ENCODE results near the gene CALD1. TPM values are rescaled to one million over a fixed set of nuclear protein-coding genes. Genes with fewer than 3 reads are reported as not detected.

Gene CALD1
- polyA plus RNA-seq, 1 donor from 2014 or later, result 8.0 TPM

DNA sequence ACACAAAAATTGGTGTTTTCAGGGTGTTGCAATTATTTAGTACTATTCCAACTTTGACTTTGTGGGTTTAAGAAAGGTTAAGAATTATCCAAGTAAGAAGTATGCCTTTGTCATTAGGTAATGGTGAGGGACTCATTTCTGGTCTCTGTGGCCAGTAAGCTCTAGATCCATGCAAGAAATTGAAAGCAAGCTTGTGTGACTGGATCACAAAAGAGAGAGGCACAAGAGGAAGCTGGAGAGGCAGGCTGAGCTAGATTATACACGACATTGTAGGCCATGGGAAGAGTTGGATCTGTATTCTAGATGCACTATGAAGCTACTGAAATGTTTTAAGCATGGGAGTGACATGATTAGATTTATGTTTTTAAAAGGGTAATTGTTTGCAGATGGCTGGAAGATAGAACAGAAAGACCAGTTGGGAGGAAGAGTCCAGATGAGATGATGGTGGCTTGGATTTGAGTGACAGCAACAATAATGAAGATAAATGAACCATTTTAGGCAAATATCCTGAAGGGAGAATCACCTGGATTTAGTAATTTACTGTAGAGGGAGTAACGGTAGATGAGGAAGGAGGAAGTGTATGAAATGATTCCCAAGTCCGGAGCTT is 50.0 kb downstream of the CALD1 start:
- Histone ChIP-seq H3K4me3 (ENCODE audit: low read length) (no peak overlapping the region), H3K27me3 (ENCODE audit: insufficient read depth, low read depth, low read length) (no peaks in the 10 kb centered on the region), H2AFZ (ENCODE audit: low read depth, low read length) (no peak overlapping the region), H3K4me2 (ENCODE audit: low read length) (no peak overlapping the region), H3K79me2 (replicated peaks; ENCODE audit: insufficient read depth, low read length) (no peaks in the 10 kb centered on the region), H3K9me2 (ENCODE audit: insufficient read depth, low read length) (no peaks in the 10 kb centered on the region), H3K36me3 (ENCODE audit: insufficient read depth, low read length) (no peaks in the 10 kb centered on the region), H3F3A (ENCODE audit: insufficient read depth, low read length, poor library complexity, severe bottlenecking) (no peaks in the 10 kb centered on the region), H3K9ac (ENCODE audit: low read length) (no peak overlapping the region), H3K9me3 (ENCODE audit: low read length) (no peaks in the 10 kb centered on the region), H4K20me1 (ENCODE audit: insufficient read depth) (no peaks in the 10 kb centered on the region), H3K27ac (ENCODE audit: low read length) (no peak overlapping the region)
- TF ChIP-seq RAD21 (conservative IDR thresholded peaks at IDR 0.05) (no peak), MXI1 (conservative IDR thresholded peaks at IDR 0.05; ENCODE audit: poor library complexity, severe bottlenecking) (no peak), TAF1 (IDR thresholded peaks at IDR 0.05; ENCODE audit: low read depth) (no peak), EZH2 (IDR thresholded peaks at IDR 0.05; ENCODE audit: borderline replicate concordance, insufficient read depth, low read length, poor library complexity, severe bottlenecking) (no peak), POLR2AphosphoS5 (IDR thresholded peaks at IDR 0.05) (no peak), EP300 (conservative IDR thresholded peaks at IDR 0.05; ENCODE audit: poor library complexity, severe bottlenecking) (no peak), SMC3 (conservative IDR thresholded peaks at IDR 0.05; ENCODE audit: poor library complexity) (no peak)
- TF ChIP-seq, protein P1, sequence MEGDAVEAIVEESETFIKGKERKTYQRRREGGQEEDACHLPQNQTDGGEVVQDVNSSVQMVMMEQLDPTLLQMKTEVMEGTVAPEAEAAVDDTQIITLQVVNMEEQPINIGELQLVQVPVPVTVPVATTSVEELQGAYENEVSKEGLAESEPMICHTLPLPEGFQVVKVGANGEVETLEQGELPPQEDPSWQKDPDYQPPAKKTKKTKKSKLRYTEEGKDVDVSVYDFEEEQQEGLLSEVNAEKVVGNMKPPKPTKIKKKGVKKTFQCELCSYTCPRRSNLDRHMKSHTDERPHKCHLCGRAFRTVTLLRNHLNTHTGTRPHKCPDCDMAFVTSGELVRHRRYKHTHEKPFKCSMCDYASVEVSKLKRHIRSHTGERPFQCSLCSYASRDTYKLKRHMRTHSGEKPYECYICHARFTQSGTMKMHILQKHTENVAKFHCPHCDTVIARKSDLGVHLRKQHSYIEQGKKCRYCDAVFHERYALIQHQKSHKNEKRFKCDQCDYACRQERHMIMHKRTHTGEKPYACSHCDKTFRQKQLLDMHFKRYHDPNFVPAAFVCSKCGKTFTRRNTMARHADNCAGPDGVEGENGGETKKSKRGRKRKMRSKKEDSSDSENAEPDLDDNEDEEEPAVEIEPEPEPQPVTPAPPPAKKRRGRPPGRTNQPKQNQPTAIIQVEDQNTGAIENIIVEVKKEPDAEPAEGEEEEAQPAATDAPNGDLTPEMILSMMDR (IDR thresholded peaks at IDR 0.05; ENCODE audit: poor library complexity, severe bottlenecking), result no peak
- TF ChIP-seq, protein P2, sequence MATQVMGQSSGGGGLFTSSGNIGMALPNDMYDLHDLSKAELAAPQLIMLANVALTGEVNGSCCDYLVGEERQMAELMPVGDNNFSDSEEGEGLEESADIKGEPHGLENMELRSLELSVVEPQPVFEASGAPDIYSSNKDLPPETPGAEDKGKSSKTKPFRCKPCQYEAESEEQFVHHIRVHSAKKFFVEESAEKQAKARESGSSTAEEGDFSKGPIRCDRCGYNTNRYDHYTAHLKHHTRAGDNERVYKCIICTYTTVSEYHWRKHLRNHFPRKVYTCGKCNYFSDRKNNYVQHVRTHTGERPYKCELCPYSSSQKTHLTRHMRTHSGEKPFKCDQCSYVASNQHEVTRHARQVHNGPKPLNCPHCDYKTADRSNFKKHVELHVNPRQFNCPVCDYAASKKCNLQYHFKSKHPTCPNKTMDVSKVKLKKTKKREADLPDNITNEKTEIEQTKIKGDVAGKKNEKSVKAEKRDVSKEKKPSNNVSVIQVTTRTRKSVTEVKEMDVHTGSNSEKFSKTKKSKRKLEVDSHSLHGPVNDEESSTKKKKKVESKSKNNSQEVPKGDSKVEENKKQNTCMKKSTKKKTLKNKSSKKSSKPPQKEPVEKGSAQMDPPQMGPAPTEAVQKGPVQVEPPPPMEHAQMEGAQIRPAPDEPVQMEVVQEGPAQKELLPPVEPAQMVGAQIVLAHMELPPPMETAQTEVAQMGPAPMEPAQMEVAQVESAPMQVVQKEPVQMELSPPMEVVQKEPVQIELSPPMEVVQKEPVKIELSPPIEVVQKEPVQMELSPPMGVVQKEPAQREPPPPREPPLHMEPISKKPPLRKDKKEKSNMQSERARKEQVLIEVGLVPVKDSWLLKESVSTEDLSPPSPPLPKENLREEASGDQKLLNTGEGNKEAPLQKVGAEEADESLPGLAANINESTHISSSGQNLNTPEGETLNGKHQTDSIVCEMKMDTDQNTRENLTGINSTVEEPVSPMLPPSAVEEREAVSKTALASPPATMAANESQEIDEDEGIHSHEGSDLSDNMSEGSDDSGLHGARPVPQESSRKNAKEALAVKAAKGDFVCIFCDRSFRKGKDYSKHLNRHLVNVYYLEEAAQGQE (IDR thresholded peaks at IDR 0.05; ENCODE audit: borderline replicate concordance), result no peak

DNA sequence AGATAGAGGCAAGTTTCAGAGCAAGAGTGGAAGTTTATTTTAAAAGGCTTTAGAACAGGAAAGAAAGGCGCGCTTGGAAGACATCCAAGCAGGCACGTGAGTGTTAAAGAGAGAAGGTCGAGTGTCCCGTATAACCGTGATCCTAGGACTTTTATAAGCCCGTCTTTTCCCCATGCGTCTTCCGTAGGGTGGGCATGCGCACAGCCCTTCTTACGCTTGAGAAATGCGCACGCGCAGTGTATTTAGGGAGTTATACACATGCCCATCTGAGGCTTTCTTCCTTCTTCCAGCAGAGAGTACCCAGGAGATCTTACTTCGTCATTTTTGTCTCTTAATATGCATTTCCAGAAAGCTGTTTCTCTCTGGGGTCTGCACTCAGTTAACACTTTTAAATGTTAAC is 52.4 kb downstream of the CALD1 start:
- no peaks in the 10 kb centered on the region for H3K9me3 ChIP-seq (ENCODE audit: low read length)
- H3K4me2 ChIP-seq (ENCODE audit: low read length), result no peak overlapping the region
- no peak overlapping the region for H3K4me3 ChIP-seq (ENCODE audit: low read length)
- H3F3A ChIP-seq (ENCODE audit: insufficient read depth, low read length, poor library complexity, severe bottlenecking), result no peaks in the 10 kb centered on the region
- no peaks in the 10 kb centered on the region for H3K27me3 ChIP-seq (ENCODE audit: insufficient read depth, low read depth, low read length)
- H3K79me2 ChIP-seq (replicated peaks; ENCODE audit: insufficient read depth, low read length), result no peaks in the 10 kb centered on the region
- no peak overlapping the region for H2AFZ ChIP-seq (ENCODE audit: low read depth, low read length)
- no peak overlapping the region for H3K27ac ChIP-seq (ENCODE audit: low read length)
- H4K20me1 ChIP-seq (ENCODE audit: insufficient read depth), result no peaks in the 10 kb centered on the region
- no peaks in the 10 kb centered on the region for H3K36me3 ChIP-seq (ENCODE audit: insufficient read depth, low read length)
- TF ChIP-seq MXI1 (conservative IDR thresholded peaks at IDR 0.05; ENCODE audit: poor library complexity, severe bottlenecking) (no peak), SMC3 (conservative IDR thresholded peaks at IDR 0.05; ENCODE audit: poor library complexity) (no peak), TAF1 (IDR thresholded peaks at IDR 0.05; ENCODE audit: low read depth) (no peak), EP300 (conservative IDR thresholded peaks at IDR 0.05; ENCODE audit: poor library complexity, severe bottlenecking) (no peak), EZH2 (IDR thresholded peaks at IDR 0.05; ENCODE audit: borderline replicate concordance, insufficient read depth, low read length, poor library complexity, severe bottlenecking) (no peak), RAD21 (conservative IDR thresholded peaks at IDR 0.05) (no peak), POLR2AphosphoS5 (IDR thresholded peaks at IDR 0.05) (no peak)
- TF ChIP-seq, protein P2 (IDR thresholded peaks at IDR 0.05; ENCODE audit: borderline replicate concordance), result no peak
- TF ChIP-seq, protein P1 (IDR thresholded peaks at IDR 0.05; ENCODE audit: poor library complexity, severe bottlenecking), result no peak
- no peak overlapping the region for H3K9ac ChIP-seq (ENCODE audit: low read length)
- no peaks in the 10 kb centered on the region for H3K9me2 ChIP-seq (ENCODE audit: insufficient read depth, low read length)
